ENCODE results near the gene FAU. TPM values are rescaled to one million over a fixed set of nuclear protein-coding genes. Genes with fewer than 3 reads are reported as not detected.

FAU gene
- total RNA-seq, 1 experiment from 2014 or later = 1,073 TPM

DNA sequence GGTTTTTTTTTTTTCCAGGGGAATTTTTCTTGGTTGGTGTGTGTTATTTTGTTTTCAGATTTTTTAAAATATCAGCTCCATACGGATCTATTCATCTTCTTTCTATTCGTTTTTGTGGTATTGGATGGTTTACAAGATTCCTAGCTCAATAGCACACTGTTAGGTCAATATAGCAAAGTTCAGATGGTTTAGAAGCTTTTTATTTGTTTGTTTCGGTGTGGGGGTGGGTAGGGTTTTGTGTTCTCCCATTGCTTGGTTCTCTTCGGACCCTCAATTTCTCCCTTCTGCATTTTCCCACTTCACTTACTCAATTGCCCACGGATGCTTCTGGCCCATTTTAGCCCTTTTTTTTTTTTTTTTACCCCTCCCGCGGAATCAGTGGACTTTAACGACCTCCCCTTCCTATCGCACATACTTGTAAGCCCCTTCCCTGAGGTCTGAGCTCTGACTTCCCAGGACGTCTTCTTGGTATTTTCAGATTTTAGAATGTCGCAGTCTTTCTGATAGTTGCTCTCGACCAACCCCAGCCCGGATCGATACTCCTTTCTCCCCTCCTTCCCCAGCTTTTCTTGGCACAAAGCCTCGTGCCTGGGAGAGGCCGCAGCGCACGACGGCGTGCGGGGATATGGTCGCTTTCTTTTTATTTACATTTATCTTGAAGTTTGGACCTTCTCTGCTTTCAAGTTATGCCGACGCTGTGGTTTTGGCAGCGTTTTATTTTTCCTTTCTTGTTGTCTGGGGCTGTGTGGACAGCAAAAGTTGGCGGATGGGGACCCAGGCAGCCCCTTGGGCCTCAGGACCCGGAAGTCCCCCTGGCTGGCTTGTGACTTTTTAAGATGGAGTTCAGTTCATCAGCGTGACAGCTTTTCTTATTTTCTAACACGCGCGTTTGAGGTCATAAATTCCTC is 43.7 kb upstream of the FAU start:
- Histone ChIP-seq H3K9ac (ENCODE audit: low read length) (no peak overlapping the region), H3K4me2 (ENCODE audit: low read length) (no peak overlapping the region), H3K9me2 (ENCODE audit: insufficient read depth) (no peaks in the 10 kb centered on the region), H3K36me3 (ENCODE audit: control insufficient read depth in 1 of 2, insufficient read depth in 2 of 2, low read length in 2 of 2) (no peaks in the 10 kb centered on the region), H4K20me1 (ENCODE audit: insufficient read depth) (no peaks in the 10 kb centered on the region), H3K4me3 (replicated peaks in 1 of 2; ENCODE audit: low read depth in 1 of 2, low read length in 2 of 2) (no peak overlapping the region), H3K4me1 (ENCODE audit: control insufficient read depth in 1 of 2, insufficient read depth in 2 of 2, low read length in 2 of 2) (peaks cover 9 to 16% of the 10 kb centered on the region in 2 experiments; a peak in 3 of 4 replicates), H2AFZ (ENCODE audit: low read depth, low read length, poor library complexity, severe bottlenecking) (no peak overlapping the region), H3K79me2 (ENCODE audit: insufficient read depth, low read length) (no peaks in the 10 kb centered on the region), H3K9me3 (ENCODE audit: control insufficient read depth in 1 of 2, insufficient read depth in 1 of 2, low read depth in 1 of 2, low read length in 2 of 2) (no peaks in the 10 kb centered on the region), H3K27me3 (ENCODE audit: insufficient read depth, low read length) (no peaks in the 10 kb centered on the region), H3K27ac (ENCODE audit: low read depth, low read length) (no peak overlapping the region)
- no TSS peak for BruUV-seq (replicated peaks)
- RAD21 ChIA-PET (ENCODE audit: low non-redundant PET in 1 of 2, low total read pairs in 2 of 2, uncharacterized antibody in 2 of 2, unreplicated experiment in 2 of 2) = no interaction called here
- CTCF ChIA-PET = no interaction called here
- TF ChIP-seq POLR2AphosphoS5 (IDR thresholded peaks at IDR 0.05; ENCODE audit: low read depth, low read length) (no peak), ZNF274 (IDR thresholded peaks at IDR 0.05; ENCODE audit: low read depth, low read length) (no peak), EZH2phosphoT487 (IDR thresholded peaks at IDR 0.05; ENCODE audit: borderline replicate concordance) (no peak), SP1 (IDR thresholded peaks at IDR 0.05; ENCODE audit: low read depth) (no peak)
- TF ChIP-seq, protein P1, sequence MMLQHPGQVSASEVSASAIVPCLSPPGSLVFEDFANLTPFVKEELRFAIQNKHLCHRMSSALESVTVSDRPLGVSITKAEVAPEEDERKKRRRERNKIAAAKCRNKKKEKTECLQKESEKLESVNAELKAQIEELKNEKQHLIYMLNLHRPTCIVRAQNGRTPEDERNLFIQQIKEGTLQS (IDR thresholded peaks at IDR 0.05) = no peak
- intact Hi-C loops (cut with micrococcal nuclease) = no loop called here
- POLR2A ChIA-PET = interaction anchor here (1.1 to 1.4 kb wide), 2 partner anchors 18 to 30 kb away, joined by 3 to 4 read pairs; no protein-coding TSS in a partner anchor
- DNase-seq (ENCODE audit: low read depth, low spot score) = no peak
- ATAC-seq = no peak

DNA sequence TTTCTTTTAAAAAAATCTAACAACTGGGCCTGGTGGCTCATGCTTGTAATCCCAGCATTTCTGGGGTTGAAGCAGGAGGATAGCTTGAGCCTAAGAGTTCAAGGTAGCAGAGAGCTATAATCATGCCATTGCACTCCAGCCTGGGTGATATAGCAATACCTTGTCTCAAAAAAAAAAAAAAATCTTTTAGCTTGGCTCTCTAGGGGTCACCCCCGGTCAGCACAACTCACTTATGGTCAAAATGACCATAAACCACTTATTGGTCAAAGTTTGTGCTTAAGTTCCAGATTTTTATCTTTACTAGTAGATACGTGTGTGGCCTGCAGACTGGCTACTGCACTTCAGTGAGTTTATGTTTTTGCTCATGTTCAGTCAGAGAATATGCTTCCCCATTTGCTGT is 41.8 kb upstream of the FAU start:
- H3K9me2 ChIP-seq (ENCODE audit: insufficient read depth) = no peaks in the 10 kb centered on the region
- H3K9ac ChIP-seq (ENCODE audit: low read length) = no peak overlapping the region
- DNase-seq (ENCODE audit: low read depth, low spot score) (no peak), ATAC-seq (no peak)
- CTCF ChIA-PET = no interaction called here
- no peak overlapping the region for H3K27ac ChIP-seq (ENCODE audit: low read depth, low read length)
- H4K20me1 ChIP-seq (ENCODE audit: insufficient read depth) = no peaks in the 10 kb centered on the region
- no peaks in the 10 kb centered on the region for H3K9me3 ChIP-seq (ENCODE audit: control insufficient read depth in 1 of 2, insufficient read depth in 1 of 2, low read depth in 1 of 2, low read length in 2 of 2)
- H3K4me3 ChIP-seq (replicated peaks in 1 of 2; ENCODE audit: low read depth in 1 of 2, low read length in 2 of 2) = no peak overlapping the region
- H3K4me1 ChIP-seq (ENCODE audit: control insufficient read depth in 1 of 2, insufficient read depth in 2 of 2, low read length in 2 of 2) = no peaks in the 10 kb centered on the region; a peak in 1 of 4 replicates
- no peaks in the 10 kb centered on the region for H3K79me2 ChIP-seq (ENCODE audit: insufficient read depth, low read length)
- RAD21 ChIA-PET (ENCODE audit: low non-redundant PET in 1 of 2, low total read pairs in 2 of 2, uncharacterized antibody in 2 of 2, unreplicated experiment in 2 of 2) = no interaction called here
- no peaks in the 10 kb centered on the region for H3K27me3 ChIP-seq (ENCODE audit: insufficient read depth, low read length)
- no peaks in the 10 kb centered on the region for H3K36me3 ChIP-seq (ENCODE audit: control insufficient read depth in 1 of 2, insufficient read depth in 2 of 2, low read length in 2 of 2)
- intact Hi-C loops (cut with micrococcal nuclease) = no loop called here
- POLR2A ChIA-PET = no interaction called here
- no peak overlapping the region for H3K4me2 ChIP-seq (ENCODE audit: low read length)
- no TSS peak for BruUV-seq (replicated peaks)
- no peak overlapping the region for H2AFZ ChIP-seq (ENCODE audit: low read depth, low read length, poor library complexity, severe bottlenecking)
- TF ChIP-seq FOSL1 (IDR thresholded peaks at IDR 0.05; ENCODE audit: low read depth) (no peak), SIN3A (IDR thresholded peaks at IDR 0.05; ENCODE audit: low read depth) (no peak), CEBPB (IDR thresholded peaks at IDR 0.05; ENCODE audit: low read depth) (no peak), YY1 (IDR thresholded peaks at IDR 0.05; ENCODE audit: extremely low read depth, insufficient replicate concordance, low read depth, low read length) (no peak), EGR1 (IDR thresholded peaks at IDR 0.05; ENCODE audit: low read depth) (no peak), POLR2A (IDR thresholded peaks at IDR 0.05; ENCODE audit: borderline replicate concordance, extremely low read depth, insufficient read depth, insufficient read length) (no peak), SRF (IDR thresholded peaks at IDR 0.05; ENCODE audit: low read depth) (no peak), EZH2 (IDR thresholded peaks at IDR 0.05) (no peak), SP1 (IDR thresholded peaks at IDR 0.05; ENCODE audit: low read depth) (no peak), EZH2phosphoT487 (IDR thresholded peaks at IDR 0.05; ENCODE audit: borderline replicate concordance) (no peak), RAD21 (IDR thresholded peaks at IDR 0.05; ENCODE audit: low read depth) (no peak)
- TF ChIP-seq, protein P2, sequence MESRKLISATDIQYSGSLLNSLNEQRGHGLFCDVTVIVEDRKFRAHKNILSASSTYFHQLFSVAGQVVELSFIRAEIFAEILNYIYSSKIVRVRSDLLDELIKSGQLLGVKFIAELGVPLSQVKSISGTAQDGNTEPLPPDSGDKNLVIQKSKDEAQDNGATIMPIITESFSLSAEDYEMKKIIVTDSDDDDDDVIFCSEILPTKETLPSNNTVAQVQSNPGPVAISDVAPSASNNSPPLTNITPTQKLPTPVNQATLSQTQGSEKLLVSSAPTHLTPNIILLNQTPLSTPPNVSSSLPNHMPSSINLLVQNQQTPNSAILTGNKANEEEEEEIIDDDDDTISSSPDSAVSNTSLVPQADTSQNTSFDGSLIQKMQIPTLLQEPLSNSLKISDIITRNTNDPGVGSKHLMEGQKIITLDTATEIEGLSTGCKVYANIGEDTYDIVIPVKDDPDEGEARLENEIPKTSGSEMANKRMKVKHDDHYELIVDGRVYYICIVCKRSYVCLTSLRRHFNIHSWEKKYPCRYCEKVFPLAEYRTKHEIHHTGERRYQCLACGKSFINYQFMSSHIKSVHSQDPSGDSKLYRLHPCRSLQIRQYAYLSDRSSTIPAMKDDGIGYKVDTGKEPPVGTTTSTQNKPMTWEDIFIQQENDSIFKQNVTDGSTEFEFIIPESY (IDR thresholded peaks at IDR 0.05; ENCODE audit: extremely low read depth, insufficient replicate concordance, low read length) = no peak
- TF ChIP-seq, protein P3, sequence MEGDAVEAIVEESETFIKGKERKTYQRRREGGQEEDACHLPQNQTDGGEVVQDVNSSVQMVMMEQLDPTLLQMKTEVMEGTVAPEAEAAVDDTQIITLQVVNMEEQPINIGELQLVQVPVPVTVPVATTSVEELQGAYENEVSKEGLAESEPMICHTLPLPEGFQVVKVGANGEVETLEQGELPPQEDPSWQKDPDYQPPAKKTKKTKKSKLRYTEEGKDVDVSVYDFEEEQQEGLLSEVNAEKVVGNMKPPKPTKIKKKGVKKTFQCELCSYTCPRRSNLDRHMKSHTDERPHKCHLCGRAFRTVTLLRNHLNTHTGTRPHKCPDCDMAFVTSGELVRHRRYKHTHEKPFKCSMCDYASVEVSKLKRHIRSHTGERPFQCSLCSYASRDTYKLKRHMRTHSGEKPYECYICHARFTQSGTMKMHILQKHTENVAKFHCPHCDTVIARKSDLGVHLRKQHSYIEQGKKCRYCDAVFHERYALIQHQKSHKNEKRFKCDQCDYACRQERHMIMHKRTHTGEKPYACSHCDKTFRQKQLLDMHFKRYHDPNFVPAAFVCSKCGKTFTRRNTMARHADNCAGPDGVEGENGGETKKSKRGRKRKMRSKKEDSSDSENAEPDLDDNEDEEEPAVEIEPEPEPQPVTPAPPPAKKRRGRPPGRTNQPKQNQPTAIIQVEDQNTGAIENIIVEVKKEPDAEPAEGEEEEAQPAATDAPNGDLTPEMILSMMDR (IDR thresholded peaks at IDR 0.05 in 2 of 3, conservative IDR thresholded peaks at IDR 0.05 in 1 of 3; ENCODE audit: borderline replicate concordance in 1 of 3, insufficient read depth in 1 of 3, low read depth in 2 of 3, low read length in 2 of 3) = no peak

All from HCT116 (cell line).